GM12878 (cell line): Measurements from ENCODE around the gene MAP2K7. TPM values are rescaled to one million over a fixed set of nuclear protein-coding genes. Genes with fewer than 3 reads are reported as not detected.

Experiments
- BHLHE40 ChIP-seq, 2 experiments: fragments of 450-650 bp in 1 of 2; IDR thresholded peaks; 2 replicates each; pipeline ENCODE4 v1.6.1; 2011 to 2017; ENCODE audit warnings: low read depth in 2 of 2, borderline replicate concordance in 1 of 2, improper control_type of control experiment in 1 of 2, low read length in 1 of 2, mild to moderate bottlenecking in 1 of 2
- CBX3 ChIP-seq: fragments of 200-600 bp; sonication (generic); IDR thresholded peaks from 2 replicates; pipeline ENCODE4 v1.6.1; 2016; ENCODE audit warnings: low read depth, borderline replicate concordance
- EP300 ChIP-seq, 2 experiments: fragments of 150-350 bp in 1 of 2; IDR thresholded peaks; 2 replicates each; pipeline ENCODE4 v1.6.1; 2011 to 2012; ENCODE audit warnings: low read depth in 2 of 2, low read length in 2 of 2, borderline replicate concordance in 1 of 2, improper control_type of control experiment in 1 of 2, inconsistent platforms in 1 of 2; ENCODE audit not compliant: control insufficient read depth in 1 of 2
- GATAD2B ChIP-seq: fragments of 450-650 bp; conservative IDR thresholded peaks from 2 replicates; pipeline ENCODE4 v1.6.1; 2017; ENCODE audit warnings: low read depth, mild to moderate bottlenecking, moderate library complexity
- MAX ChIP-seq: IDR thresholded peaks from 2 replicates; pipeline ENCODE4 v1.6.1; 2012; ENCODE audit warnings: low read depth, low read length, improper control_type of control experiment
- NRF1 ChIP-seq: conservative IDR thresholded peaks from 2 replicates; pipeline ENCODE4 v1.6.1; 2011; ENCODE audit warnings: mild to moderate bottlenecking, low read depth, low read length, improper control_type of control experiment
- PKNOX1 ChIP-seq: fragments of 450-650 bp; IDR thresholded peaks from 2 replicates; pipeline ENCODE4 v1.6.1; 2016; ENCODE audit warnings: mild to moderate bottlenecking
- POLR2AphosphoS5 ChIP-seq: IDR thresholded peaks from 2 replicates; pipeline ENCODE4 v1.6.1; 2011; ENCODE audit warnings: mild to moderate bottlenecking, low read length, inconsistent platforms
- ZBTB33 ChIP-seq: fragments of 450-650 bp; IDR thresholded peaks from 2 replicates; pipeline ENCODE4 v1.6.1; 2017; ENCODE audit warnings: mild to moderate bottlenecking
- polyA plus RNA-seq, 11 experiments: library from polyadenylated mRNA; depleted of rRNA in 4 of 11; unstranded in 6 of 11; stranded (reverse) in 5 of 11; fragments of >200 nt; fragmentation: Nextera tagmentation in 4 of 11; fragmentation: Illumina TruSeq in 1 of 11; extraction: Ambion mirVana in 4 of 11; extraction: Trizol in 1 of 11; gene quantifications; 1 replicate in 1 of 11; 2 replicates in 10 of 11; pipeline versions ENCODE4 v1.2.1 to v1.2.3, GENCODE V29; 2011 to 2016; ENCODE audit warnings: inconsistent platforms in 2 of 11, missing spikeins in 2 of 11, low read depth in 1 of 11
- total RNA-seq, 4 experiments: library from RNA; depleted of rRNA in 3 of 4; stranded (reverse); fragments of >200 nt in 3 of 4; fragmentation: Illumina TruSeq in 1 of 4; extraction: Trizol in 1 of 4; gene quantifications; 2 replicates each; pipeline versions ENCODE4 v1.2.1 to v1.2.3, GENCODE V29; 2013 to 2021
- TF ChIP-seq, protein P1 (sequence below): fragments of 450-650 bp; IDR thresholded peaks from 2 replicates; pipeline ENCODE4 v1.6.1; 2017; ENCODE audit warnings: mild to moderate bottlenecking, moderate library complexity
- TF ChIP-seq, protein P2 (sequence below): fragments of 450-650 bp; IDR thresholded peaks from 2 replicates; pipeline ENCODE4 v1.6.1; 2017; ENCODE audit warnings: mild to moderate bottlenecking, low read depth, inconsistent platforms; ENCODE audit not compliant: poor library complexity, severe bottlenecking
- TF ChIP-seq, protein P3 (sequence below): fragments of 450-650 bp; IDR thresholded peaks from 2 replicates; pipeline ENCODE4 v1.6.1; 2017; ENCODE audit warnings: borderline replicate concordance

MAP2K7 gene
- total and polyA plus RNA-seq, 10 of the 15 experiments (the other 5 are each of a cell fraction or from before 2014, with no cell fraction given): 0.34 to 32.2 (median 6.7) TPM

DNA sequence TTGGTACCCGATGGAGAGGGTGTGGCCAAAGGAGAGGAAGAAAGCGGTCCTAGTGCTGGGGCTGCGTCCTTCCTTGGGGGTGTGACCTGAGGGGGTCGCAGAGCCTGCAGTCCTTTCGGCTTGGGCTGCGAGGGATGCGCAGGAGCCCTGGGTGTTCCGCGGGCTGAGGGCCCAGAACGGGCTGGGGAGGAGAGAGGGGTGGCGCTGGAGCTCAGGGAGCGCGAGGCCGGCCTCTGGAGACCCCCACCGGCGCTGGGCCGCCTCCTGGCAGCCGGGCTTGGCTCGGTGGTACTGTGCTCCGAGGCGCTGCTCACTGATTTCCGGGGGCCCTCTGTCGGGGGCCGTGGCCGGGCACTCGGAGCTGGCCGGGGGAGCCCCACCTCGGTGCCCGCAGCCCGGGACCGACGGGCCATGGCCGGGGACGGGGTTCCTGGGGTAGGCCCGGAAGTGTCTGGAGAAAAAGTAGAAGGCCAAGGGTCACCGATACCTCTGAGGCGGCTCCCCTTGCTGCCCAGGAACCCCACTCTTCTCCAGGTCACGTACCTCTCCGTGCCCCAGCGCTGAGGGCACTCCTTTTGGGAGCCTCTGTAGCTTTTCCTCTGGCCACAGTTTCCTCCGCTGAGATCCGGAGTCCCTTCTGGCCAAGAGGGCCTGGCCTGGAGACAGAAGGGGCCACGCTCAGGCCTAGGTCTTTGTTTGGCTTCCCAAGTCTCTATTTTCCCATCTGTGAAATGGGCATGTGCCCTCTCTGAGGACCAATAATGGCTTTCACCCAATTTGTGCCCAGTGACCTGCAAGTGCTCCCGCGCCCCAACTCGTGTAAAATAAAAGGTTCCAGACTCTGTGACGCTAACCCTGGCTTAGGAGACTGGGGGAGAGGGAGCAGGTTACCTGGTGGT is 31.1 kb upstream of the MAP2K7 start (continued):
- TF ChIP-seq, protein P1, sequence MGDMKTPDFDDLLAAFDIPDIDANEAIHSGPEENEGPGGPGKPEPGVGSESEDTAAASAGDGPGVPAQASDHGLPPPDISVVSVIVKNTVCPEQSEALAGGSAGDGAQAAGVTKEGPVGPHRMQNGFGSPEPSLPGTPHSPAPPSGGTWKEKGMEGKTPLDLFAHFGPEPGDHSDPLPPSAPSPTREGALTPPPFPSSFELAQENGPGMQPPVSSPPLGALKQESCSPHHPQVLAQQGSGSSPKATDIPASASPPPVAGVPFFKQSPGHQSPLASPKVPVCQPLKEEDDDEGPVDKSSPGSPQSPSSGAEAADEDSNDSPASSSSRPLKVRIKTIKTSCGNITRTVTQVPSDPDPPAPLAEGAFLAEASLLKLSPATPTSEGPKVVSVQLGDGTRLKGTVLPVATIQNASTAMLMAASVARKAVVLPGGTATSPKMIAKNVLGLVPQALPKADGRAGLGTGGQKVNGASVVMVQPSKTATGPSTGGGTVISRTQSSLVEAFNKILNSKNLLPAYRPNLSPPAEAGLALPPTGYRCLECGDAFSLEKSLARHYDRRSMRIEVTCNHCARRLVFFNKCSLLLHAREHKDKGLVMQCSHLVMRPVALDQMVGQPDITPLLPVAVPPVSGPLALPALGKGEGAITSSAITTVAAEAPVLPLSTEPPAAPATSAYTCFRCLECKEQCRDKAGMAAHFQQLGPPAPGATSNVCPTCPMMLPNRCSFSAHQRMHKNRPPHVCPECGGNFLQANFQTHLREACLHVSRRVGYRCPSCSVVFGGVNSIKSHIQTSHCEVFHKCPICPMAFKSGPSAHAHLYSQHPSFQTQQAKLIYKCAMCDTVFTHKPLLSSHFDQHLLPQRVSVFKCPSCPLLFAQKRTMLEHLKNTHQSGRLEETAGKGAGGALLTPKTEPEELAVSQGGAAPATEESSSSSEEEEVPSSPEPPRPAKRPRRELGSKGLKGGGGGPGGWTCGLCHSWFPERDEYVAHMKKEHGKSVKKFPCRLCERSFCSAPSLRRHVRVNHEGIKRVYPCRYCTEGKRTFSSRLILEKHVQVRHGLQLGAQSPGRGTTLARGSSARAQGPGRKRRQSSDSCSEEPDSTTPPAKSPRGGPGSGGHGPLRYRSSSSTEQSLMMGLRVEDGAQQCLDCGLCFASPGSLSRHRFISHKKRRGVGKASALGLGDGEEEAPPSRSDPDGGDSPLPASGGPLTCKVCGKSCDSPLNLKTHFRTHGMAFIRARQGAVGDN: no peak
- TF ChIP-seq, protein P2, sequence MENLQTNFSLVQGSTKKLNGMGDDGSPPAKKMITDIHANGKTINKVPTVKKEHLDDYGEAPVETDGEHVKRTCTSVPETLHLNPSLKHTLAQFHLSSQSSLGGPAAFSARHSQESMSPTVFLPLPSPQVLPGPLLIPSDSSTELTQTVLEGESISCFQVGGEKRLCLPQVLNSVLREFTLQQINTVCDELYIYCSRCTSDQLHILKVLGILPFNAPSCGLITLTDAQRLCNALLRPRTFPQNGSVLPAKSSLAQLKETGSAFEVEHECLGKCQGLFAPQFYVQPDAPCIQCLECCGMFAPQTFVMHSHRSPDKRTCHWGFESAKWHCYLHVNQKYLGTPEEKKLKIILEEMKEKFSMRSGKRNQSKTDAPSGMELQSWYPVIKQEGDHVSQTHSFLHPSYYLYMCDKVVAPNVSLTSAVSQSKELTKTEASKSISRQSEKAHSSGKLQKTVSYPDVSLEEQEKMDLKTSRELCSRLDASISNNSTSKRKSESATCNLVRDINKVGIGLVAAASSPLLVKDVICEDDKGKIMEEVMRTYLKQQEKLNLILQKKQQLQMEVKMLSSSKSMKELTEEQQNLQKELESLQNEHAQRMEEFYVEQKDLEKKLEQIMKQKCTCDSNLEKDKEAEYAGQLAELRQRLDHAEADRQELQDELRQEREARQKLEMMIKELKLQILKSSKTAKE: no peak
- no peak for TF ChIP-seq MAX
- no peak for TF ChIP-seq ZBTB33
- no peak for TF ChIP-seq PKNOX1
- no peak for TF ChIP-seq POLR2AphosphoS5
- no peak for TF ChIP-seq EP300 (IDR thresholded peaks at IDR 0.05; ENCODE audit: borderline replicate concordance in 1 of 2, control insufficient read depth in 1 of 2, low read depth in 2 of 2, low read length in 2 of 2)
- no peak for TF ChIP-seq NRF1
- no peak for TF ChIP-seq CBX3
- no peak for TF ChIP-seq BHLHE40 (IDR thresholded peaks at IDR 0.05; ENCODE audit: borderline replicate concordance in 1 of 2, low read depth in 2 of 2, low read length in 1 of 2)
- no peak for TF ChIP-seq GATAD2B
- TF ChIP-seq, protein P3, sequence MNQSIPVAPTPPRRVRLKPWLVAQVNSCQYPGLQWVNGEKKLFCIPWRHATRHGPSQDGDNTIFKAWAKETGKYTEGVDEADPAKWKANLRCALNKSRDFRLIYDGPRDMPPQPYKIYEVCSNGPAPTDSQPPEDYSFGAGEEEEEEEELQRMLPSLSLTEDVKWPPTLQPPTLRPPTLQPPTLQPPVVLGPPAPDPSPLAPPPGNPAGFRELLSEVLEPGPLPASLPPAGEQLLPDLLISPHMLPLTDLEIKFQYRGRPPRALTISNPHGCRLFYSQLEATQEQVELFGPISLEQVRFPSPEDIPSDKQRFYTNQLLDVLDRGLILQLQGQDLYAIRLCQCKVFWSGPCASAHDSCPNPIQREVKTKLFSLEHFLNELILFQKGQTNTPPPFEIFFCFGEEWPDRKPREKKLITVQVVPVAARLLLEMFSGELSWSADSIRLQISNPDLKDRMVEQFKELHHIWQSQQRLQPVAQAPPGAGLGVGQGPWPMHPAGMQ: no peak
